ENCODE measurements around the gene NEK6.

The NEK6 gene

GRCh38 chr9:124348363-124348762 is 90.6 kb downstream of the NEK6 start:
- TF ChIP-seq CTCF (IDR thresholded peaks at IDR 0.05; ENCODE audit: insufficient read depth, low read depth, low read length, missing control alignments): no peak
- H3K4me3 ChIP-seq (ENCODE audit: low read depth, low read length): no peak overlapping the region
- DNase-seq (ENCODE audit: low read depth): no peak

- peak; percentile 8 for DNase-seq (ENCODE audit: low read depth)
- TF ChIP-seq CTCF (IDR thresholded peaks at IDR 0.05; ENCODE audit: insufficient read depth, low read depth, low read length, missing control alignments): no peak
- no peak overlapping the region for H3K4me3 ChIP-seq (ENCODE audit: low read depth, low read length)
Observed at GRCh38 chr9:124348831-124349230, 91.1 kb downstream of the NEK6 start.

GRCh38 chr9:124349267-124349666 is 91.5 kb downstream of the NEK6 start:
- no peak overlapping the region for H3K4me3 ChIP-seq (ENCODE audit: low read depth, low read length)
- DNase-seq (ENCODE audit: low read depth): peak; percentile 1
- TF ChIP-seq CTCF (IDR thresholded peaks at IDR 0.05; ENCODE audit: insufficient read depth, low read depth, low read length, missing control alignments): no peak

GRCh38 chr9:124349675-124350493 is 92.1 kb downstream of the NEK6 start:
- TF ChIP-seq CTCF (IDR thresholded peaks at IDR 0.05; ENCODE audit: insufficient read depth, low read depth, low read length, missing control alignments): no peak
- DNase-seq (ENCODE audit: low read depth): peak; percentile 5
- H3K4me3 ChIP-seq (ENCODE audit: low read depth, low read length): no peak overlapping the region

- peak; percentile 8 for DNase-seq (ENCODE audit: low read depth)
- no peak overlapping the region for H3K4me3 ChIP-seq (ENCODE audit: low read depth, low read length)
- no peak for TF ChIP-seq CTCF (IDR thresholded peaks at IDR 0.05; ENCODE audit: insufficient read depth, low read depth, low read length, missing control alignments)
Observed at GRCh38 chr9:124350494-124351263, 92.9 kb downstream of the NEK6 start.

GRCh38 chr9:124351672-124352468 is 94.1 kb downstream of the NEK6 start:
- no peak overlapping the region for H3K4me3 ChIP-seq (ENCODE audit: low read depth, low read length)
- no peak for TF ChIP-seq CTCF (IDR thresholded peaks at IDR 0.05; ENCODE audit: insufficient read depth, low read depth, low read length, missing control alignments)
- no peak for DNase-seq (ENCODE audit: low read depth)

All from GM12865 (cell line).